HL-60/S4 treated with phorbol 12-myristate 13-acetate at 8.2 ng/mL for 4 days and 3 days (cell line): Measurements from ENCODE around the gene DOK3.
"Not testable (repeated sequence)": the region's sequence is repeated elsewhere in the genome, so short reads cannot be mapped to it uniquely, and the experiment has no call there.

Experiments used
- in situ Hi-C: fragments of 300-500 bp; cut with MboI; formaldehyde crosslinking; loops from 2 replicates; pipeline ENCODE4 v1.15.0; 2022; ENCODE audit warnings: low sequenced_read_pairs

Gene DOK3

DNA sequence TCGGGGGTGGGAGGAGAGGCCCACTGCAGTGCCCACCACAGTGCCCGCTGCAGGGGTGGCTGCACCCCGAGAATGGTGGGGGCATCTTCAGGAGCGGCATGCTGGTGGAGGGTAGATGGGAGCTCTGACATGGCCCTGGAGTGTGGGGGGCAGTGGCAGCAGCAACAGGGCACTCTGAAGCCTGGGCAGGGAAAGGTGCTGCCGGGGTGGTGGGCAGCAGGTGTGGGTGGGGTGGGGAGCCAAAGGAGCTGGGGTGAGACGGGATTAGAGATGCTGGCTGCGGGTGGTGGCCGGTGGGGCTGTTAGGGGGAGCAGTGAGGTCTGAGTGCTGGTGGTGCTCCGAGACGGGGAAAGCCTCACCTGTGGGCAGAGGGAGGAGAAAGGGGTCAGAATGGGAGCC lies 26.8 kb upstream of the DOK3 start:
- in situ Hi-C loops = no loop called here

DNA sequence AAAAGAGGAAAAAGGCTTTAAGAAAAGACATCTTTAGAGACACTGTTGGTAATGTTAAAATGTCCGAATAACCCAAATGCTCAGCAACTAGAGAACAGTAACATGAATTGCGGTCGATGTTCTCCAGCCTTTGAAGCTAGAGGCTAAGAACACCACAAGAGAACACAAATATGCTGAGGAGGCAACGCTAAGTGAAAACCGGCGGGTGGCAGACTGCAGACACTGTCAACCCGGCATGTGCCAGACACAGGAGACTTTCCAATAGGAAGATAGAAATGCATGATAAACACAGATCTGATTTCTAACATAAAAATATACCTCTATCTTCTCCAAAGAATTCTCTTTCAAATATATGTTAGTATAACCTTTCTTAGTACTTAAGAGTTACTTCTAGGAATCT lies 25.5 kb upstream of the DOK3 start:
- in situ Hi-C loops = no loop called here

DNA sequence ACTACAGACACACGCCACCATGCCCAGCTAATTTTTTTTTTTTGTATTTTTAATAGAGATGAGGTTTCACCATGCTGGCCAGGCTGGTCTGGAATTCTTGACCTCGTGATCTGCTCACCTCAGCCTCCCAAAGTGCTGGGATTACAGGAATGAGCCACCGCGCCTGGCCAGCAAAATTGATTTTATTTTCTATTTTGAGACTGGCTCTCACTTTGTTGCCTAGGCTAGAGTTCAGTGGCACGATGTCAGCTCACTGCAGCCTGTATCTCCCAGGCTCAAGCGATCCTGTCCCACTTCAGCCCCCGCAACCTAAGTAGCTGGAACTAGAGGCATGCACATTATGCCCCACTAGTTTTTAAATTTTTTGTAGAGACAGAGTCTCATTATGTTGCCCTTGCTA lies 24.8 kb upstream of the DOK3 start:
- in situ Hi-C loops = not testable (repeated sequence)

DNA sequence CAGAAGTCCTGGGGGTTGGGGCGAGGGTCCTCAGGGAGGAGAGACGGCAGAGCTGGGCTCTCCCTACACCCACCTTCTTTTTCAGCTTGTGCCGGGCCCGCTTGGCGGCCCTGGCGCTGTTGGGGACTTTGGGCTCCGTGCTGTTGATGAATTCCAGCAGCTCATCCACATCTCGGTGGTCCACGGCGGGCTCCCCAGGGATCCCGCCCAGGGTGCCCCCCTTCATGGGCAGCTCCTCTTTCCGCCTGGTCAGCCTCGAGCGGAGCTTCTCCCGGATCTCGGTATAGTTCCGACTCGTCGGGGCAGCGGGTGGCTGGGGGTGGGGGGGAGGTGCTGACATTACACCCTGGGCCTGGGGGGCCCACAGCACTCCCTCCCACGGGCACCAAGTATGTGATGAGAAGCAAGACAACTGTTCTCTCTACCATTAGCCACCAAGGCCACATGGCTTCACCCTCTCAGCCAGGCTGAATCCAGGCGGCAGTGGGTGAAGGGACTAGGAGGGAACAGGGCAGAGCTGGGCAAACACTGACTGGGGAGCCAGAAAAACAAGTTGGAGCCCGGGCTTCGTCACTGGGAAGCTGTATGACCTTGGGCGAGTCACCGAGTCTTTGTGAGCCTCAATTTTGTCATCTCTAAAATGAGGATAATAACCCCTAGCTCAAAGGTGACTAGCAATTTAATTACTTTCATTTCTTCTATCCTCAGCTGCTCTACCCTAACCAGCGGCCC lies 21.7 kb upstream of the DOK3 start:
- in situ Hi-C loops = no loop called here

DNA sequence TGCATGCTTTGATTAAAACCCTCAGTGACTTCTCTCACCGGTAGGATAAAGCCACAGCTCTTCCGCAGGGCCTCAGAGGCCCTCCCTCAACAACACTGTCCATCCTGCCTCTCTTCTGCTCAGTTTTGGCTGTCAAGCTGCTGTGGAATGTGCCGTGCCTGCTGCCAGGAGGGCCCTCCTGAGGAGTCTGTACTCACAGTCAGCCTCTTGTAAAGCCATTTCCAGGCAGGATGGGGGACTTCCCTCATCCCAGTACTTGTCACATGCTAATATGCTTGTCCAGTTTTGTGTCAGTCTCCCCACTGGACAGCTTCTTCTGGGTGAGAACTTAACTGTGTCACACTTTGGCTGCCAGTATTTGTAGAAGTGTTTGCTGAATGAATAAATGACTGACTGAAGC lies 21.0 kb upstream of the DOK3 start:
- in situ Hi-C loops = no loop called here

DNA sequence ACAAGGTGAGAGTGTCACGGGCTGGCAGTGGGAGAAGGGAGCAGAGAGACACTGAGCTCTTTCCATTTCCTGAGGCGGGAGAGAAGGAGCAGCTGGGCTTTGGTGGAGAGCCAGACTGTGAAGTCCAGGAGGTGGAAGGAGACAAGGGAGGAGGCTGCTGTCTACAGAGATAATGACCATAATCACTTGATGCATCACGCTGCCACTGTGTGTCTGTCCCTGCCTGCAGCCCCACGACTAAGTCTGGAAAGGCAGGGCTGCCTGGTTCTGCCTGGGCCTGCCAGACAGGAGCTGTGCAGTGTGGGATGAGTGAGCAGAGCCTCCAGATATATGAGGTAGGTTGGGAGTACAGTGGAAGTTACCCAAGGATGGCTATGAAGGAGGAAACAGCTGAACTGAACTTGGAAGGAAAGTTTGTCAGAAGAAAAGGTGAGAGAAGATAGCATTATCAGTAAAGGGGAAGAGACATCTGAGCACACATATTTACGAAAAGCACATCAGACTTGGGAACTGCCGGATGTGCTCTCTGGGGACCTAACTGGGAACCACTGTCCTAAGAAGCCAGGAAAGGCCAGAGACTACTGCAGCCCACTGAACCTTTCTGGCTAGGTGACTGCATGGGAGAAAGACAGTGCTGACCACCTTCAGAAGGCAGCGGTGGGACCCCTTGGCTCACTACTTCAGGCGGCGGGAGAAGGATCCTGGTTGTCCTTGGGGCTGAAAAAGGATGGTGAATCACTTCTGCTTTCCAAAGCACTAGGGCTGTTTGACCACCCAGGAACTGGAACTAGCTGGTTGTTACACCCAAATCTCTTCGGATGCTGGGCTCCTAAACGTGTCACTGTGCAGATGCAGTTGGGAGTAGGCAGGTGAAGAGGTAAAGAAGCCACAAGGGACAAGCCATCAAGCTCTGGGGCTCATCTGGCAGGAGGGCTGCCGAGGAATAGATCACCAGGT lies 19.9 kb upstream of the DOK3 start:
- in situ Hi-C loops = no loop called here

DNA sequence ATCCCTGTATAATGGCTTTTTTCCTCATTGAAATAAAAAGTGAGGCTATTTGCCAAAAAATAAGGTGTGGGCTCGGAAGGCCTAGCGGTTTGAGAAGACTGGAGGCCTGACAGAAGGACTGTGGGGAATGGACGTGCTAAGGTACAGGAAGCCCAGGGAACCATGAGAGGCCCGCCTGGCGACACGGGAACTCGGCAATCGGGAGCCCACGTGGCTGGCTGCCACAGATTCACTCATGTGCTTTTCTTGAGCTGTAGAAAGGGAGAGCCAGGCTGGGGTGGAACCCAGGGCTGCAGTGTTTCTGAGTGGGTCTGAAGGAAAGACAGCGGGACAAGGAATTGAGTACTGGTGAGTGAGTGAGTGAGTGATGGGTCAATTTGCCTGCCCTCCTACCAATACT lies 19.0 kb upstream of the DOK3 start:
- in situ Hi-C loops = no loop called here

DNA sequence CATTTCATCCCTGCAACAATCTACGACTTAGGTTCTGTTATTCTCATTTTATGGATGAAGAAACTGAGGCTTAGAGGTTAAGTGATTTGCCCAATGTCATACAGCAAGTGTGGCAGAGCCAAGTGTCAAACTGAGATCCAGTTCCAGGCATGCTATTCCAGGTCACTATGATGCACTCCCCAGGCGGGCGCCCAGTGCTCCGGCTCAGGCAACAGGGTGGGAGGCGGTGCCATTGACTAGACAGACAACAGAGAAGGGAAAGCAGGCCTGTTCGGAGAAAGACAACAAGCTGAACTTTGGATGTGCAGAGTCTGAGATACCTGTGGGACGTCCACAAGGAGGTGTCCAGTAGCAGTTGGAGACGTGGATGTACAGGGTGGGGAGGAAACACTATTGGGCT lies 18.0 kb upstream of the DOK3 start:
- in situ Hi-C loops = no loop called here

DNA sequence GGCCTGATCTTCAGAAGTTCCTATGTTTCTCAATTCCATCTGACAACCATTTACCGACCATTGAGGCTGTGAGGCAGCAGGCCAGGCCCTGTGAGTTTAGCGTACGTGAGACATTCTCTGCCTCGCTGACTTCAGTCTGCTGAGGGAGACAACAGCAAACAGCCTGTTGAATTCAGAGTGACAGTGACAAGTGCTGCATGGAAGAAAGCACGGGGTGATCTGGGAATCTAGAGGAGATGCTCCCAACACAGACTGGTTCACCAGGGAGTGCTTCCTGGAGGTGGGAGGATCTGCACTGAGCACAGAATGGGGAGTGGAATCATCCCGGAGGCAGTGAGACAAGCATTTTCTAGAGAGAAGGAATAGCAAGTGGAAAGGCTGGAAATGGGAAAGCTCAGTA lies 17.2 kb upstream of the DOK3 start:
- in situ Hi-C loops = no loop called here

DNA sequence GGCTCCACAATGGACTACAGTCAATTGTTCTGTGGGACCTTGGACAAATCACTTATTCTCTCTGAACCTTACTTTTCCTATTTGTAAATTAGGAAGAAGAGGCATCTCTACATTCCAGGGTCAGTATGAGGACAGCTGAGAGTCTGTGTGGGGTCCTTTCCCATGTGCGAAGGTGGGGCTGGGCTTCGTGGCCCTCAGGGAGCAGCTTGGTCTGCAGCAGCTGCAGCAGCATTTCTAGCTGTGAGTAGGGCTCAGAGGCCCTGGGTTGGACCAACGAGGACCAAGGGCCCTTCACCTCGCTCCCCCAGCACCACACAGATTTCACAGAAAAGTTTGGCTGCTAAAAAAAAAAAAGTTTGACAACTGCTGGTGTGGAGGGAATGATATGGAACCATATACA lies 16.6 kb upstream of the DOK3 start:
- in situ Hi-C loops = no loop called here

DNA sequence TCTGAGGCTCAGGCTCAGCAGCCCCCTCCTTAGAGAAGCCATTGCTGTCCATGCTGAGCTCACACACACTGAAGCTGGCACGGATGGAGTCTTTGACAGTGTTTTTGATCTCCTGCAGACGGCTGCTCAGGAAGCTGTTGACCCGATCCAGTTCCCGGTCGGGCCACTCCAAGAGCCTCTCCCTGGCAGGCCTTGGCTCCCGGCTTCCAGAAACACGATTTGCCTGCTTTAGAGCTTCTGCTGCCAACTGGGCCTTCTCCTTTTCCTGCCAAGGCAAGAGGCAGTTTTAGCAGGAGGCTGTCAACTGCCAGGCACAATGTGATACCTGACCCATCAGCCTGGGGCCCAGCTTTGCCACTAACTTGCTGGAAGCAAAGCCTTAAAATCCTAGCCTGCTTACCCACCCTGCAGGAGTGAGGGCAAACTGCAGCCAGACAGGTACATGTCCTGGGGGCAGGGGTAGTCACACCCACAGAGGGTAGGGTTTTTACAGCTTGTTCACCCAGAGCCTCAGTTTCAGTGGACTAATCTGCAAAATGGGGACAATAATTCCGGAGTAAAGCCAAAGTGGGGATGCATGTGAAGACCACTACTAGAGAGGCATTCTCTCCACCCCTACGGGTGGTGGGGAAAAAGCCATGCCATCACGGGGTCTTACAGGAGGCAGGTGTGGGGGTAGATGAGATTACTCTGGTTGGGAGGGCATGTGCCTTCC lies 15.5 kb upstream of the DOK3 start:
- in situ Hi-C loops = no loop called here

DNA sequence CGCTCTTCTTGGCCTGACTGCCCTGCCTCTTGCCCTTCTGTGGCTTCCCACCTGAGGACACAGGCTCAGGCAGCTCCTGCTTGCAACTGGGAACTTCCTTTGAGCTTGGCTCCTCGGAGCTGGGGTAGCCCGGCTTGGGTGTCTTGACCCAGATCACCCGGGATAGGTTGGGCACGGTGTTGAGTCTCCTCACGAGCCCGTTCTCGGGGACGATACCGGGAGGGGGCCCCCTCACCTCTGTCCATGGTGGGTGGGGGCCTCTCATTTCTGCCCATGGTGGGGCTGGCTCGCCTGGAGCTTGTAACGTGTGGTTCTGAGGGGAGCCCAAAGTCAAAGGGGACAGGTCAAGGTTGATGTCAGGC lies 14.9 kb upstream of the DOK3 start:
- in situ Hi-C loops = no loop called here

DNA sequence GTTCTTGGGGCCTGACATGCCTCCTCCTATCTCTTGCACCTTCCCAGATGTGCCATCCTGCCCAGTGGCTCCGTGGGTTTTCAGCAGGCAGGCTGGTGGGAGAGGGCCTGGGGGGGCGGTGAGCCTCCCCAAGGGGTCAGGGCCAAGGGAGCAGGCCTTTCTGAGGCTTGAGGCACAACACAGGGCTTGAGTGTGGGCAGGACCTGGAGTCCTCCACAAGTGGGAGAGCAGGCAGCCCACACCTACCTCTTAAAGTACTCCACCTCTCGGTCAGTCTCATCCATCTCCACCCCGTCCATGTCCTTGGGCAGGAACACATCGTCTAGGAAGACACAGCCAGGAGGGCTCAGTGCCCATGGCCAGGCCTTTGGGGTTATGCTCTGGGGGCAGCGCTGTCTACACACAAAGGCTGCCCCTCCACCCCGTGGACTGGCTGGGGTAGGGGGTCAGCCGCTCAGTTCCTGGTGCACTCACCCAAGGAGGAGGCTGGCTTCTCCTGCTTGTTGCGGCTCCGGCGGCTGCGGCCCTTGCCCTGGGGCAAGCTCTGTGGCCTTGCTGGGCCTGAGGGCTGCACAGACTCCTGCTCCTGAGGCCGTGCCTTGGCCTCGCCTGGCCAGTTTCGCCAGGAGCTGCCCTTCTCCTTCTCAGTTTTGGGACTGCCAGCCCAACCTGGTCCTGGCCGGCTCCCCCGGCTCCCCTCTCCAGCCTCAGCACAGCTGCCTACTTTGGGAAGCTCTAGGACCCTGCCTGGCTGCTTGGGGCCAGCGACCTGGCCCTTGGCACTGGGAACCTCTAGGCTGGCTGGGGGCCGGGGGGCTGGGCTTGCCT lies 14.3 kb upstream of the DOK3 start:
- in situ Hi-C loops = no loop called here

DNA sequence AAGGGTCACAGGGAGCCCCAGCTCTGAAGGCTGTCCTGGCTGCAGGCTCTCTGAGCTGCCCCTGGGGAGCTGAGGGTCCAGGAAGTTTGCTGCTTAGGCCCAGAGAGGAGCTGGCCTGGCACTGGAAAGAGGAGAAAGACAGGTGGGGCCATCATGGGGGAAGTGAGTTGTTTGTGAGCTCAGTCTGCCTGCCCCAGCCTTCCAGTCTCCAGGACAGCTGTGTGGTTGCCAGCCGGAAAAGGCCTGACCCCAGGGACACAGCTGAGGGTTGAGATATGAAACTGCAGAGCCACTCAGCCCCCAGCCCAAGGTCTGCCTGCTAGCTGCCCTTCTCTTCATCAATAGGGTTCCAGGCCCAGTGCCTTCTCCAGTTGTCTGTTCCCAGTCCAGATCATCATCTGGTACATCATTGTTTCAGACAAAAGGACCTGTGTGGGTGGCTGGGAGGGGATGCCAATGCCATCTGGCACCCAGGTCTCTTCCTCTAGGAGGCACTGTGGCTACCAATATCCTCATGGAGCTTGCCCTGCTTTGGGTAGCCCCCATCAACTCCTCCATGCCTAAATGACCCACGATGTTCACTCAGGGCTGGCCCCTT lies 11.4 kb upstream of the DOK3 start:
- in situ Hi-C loops = no loop called here

DNA sequence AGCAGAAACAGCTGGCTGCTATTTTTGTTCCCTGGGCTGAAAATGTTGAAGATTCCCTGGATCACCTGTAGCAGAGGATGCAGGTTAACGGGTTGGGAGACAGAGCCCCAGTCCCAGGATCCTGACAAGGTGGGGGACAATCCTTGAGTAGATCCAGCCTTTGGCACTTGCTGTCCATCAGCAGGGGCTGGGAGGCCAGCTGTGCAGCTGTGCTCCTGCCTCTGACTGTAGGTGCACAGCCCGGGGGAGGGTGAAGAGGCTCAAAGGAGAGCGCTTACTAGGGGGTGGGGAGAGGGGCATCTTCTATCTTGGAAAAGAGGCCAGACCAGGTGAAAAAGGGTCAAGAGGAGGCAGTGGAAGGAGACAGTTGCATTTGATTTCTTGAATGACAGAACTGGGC lies 10.6 kb upstream of the DOK3 start:
- in situ Hi-C loops = no loop called here

DNA sequence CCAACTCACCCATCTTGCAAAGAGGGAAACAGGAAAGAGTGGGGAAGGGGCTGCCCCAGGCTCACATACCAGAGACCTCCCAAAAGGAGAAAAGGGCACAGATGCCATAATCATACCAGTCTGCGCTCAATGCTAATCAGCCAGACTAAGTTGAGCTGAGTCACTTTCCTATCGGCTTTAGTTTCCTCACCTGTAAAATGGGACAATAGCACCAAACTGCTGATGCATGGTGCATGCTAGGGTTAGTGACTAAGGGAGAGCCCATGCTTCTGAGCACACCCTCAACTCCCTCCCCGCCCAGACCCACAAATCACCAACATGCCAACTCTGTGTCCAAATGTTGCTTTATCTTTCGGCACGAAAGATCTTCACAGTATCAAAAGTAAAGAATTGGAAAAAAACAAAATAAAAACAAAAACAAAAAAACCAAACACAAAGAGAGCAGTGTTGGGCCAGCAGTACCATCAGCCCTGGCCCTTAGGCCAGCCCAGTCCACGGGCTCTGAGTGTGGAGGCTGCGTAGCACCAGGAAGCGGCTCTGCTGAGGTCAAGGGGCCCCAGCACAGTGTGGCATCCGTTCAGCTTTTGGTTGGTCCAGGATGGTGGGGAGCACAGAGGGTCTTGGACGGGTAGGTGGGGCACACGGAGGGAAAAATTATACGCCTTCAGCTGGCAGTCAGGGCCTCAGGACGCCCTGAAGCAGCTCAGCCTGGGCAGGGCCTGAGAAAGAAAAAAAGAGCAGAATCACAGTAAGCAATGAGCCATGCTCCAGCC lies 10.0 kb upstream of the DOK3 start:
- in situ Hi-C loops = no loop called here

DNA sequence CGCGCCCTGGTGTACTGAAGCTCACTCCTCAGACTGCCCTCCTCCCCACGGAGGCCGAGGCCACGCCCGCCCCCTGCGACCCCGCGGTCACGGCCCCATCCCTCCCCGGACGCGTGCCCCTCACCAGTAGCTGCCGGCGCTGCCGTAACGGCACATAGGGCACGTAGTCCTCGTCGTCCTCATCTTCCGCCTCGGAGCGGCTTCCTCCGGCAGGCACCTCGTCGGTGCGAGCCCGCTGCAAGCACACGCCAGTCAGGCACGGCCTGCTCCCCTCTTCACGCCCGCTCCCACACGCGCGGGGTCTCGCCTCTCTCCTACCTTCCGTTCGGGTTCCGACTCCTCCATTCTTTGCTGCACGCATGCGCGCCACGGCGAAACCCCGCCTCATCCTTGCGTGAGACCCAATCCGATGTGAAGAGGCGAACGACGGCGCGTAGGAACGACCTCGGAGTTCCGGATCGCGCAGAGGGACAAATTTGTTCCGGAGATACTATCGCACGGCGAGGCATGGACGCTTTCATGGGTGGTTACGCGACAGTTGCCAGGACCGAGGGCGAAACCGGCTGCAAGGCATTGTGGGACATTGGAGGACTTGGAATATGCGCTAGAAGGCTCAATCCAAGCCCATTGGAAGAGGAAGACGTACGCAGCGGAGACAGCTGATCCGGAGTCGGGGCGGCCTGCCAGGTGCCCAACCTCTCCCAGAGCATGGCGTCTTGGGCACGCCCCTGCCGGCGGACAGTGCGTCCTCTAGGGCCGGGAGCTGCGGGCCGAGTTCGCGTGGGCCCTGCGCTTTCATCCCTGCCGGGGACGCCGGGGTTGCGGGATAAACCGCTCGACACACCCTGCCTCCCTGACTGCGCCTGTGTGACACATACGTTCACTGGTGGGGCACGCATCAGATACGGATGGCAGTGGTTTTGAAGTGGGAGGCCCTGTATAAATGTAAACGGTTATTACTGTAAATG lies 7.3 kb upstream of the DOK3 start, which contains the start of gene DDX41:
Gene DDX41, minus strand, starts transcription at position 361 of the 968 bp plus-strand sequence. Its CDS starts 16 bp downstream, at position 345.
- in situ Hi-C loops = no loop called here

DNA sequence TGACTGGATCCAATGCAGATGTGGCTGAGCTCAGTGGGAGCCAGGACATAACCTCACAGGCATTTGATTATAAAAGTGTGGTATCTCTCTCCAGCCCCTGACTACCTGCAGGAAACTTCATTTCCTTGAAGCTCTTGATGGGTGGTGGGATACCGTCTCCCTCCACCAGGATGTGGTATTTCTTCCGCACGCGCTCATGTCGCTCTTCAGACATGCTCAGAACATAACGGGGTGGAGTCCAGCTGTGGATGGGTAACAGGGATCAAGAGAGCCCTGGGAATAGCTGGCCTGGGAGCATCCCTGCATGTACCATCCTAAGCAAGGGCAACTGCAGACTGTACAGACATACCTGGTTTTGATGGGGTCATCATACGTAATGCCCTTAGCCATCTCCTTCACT lies 6.0 kb upstream of the DOK3 start:
- in situ Hi-C loops = no loop called here
